ENCODE measurements around the gene ZC3H4.

DNA sequence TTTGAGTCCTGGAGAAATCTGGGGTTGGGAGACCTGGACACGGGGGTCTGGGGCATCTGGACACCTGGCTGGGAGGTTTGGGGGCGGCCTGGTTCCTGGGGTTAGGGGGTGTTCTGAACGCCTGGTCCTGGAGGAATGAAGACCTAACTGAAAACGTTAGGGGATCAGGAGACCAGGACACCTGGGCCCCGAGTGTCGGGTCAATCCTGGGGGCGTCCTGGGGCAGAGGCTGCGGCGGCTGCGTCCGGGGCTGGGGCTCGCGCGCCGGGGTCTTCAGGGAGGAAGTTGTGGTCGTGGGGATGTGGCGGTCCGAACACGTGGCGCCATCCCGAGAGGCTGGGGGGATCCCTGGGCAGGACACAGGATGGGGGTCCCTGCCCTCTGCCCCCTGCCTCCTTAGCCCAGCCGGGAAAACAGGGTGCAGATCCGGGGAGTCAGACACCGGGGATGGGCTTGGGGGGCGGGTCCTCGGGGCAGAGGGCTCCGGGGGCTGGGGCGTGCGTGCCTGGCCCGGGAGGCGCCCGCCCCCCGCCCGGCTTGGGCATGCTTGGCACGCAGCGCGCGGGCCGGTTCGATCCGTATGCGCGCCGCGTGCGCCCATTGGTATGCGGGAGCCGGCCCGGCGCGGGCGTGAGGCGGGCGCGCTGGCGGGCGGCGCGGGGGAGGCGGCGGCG lies 93.3 kb downstream of the ZC3H4 start:
- TF ChIP-seq, protein P1, sequence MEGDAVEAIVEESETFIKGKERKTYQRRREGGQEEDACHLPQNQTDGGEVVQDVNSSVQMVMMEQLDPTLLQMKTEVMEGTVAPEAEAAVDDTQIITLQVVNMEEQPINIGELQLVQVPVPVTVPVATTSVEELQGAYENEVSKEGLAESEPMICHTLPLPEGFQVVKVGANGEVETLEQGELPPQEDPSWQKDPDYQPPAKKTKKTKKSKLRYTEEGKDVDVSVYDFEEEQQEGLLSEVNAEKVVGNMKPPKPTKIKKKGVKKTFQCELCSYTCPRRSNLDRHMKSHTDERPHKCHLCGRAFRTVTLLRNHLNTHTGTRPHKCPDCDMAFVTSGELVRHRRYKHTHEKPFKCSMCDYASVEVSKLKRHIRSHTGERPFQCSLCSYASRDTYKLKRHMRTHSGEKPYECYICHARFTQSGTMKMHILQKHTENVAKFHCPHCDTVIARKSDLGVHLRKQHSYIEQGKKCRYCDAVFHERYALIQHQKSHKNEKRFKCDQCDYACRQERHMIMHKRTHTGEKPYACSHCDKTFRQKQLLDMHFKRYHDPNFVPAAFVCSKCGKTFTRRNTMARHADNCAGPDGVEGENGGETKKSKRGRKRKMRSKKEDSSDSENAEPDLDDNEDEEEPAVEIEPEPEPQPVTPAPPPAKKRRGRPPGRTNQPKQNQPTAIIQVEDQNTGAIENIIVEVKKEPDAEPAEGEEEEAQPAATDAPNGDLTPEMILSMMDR (IDR thresholded peaks at IDR 0.05; ENCODE audit: low read depth, low read length, missing input control), result no peak
- TF ChIP-seq, protein P2, sequence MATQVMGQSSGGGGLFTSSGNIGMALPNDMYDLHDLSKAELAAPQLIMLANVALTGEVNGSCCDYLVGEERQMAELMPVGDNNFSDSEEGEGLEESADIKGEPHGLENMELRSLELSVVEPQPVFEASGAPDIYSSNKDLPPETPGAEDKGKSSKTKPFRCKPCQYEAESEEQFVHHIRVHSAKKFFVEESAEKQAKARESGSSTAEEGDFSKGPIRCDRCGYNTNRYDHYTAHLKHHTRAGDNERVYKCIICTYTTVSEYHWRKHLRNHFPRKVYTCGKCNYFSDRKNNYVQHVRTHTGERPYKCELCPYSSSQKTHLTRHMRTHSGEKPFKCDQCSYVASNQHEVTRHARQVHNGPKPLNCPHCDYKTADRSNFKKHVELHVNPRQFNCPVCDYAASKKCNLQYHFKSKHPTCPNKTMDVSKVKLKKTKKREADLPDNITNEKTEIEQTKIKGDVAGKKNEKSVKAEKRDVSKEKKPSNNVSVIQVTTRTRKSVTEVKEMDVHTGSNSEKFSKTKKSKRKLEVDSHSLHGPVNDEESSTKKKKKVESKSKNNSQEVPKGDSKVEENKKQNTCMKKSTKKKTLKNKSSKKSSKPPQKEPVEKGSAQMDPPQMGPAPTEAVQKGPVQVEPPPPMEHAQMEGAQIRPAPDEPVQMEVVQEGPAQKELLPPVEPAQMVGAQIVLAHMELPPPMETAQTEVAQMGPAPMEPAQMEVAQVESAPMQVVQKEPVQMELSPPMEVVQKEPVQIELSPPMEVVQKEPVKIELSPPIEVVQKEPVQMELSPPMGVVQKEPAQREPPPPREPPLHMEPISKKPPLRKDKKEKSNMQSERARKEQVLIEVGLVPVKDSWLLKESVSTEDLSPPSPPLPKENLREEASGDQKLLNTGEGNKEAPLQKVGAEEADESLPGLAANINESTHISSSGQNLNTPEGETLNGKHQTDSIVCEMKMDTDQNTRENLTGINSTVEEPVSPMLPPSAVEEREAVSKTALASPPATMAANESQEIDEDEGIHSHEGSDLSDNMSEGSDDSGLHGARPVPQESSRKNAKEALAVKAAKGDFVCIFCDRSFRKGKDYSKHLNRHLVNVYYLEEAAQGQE (IDR thresholded peaks at IDR 0.05), result no peak
- no peak for TF ChIP-seq YY1 (IDR thresholded peaks at IDR 0.05)
- no peak for TF ChIP-seq TAF1 (conservative IDR thresholded peaks at IDR 0.05)
- no peak for TF ChIP-seq HNF4G (IDR thresholded peaks at IDR 0.05)
- TF ChIP-seq JUND (IDR thresholded peaks at IDR 0.05), result no peak
- no peak for TF ChIP-seq GABPA (IDR thresholded peaks at IDR 0.05 in 1 of 2, conservative IDR thresholded peaks at IDR 0.05 in 1 of 2)
- no peak for TF ChIP-seq RXRA (IDR thresholded peaks at IDR 0.05)
- TF ChIP-seq, protein P3, sequence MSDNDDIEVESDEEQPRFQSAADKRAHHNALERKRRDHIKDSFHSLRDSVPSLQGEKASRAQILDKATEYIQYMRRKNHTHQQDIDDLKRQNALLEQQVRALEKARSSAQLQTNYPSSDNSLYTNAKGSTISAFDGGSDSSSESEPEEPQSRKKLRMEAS (IDR thresholded peaks at IDR 0.05), result no peak
- TF ChIP-seq, protein P4, sequence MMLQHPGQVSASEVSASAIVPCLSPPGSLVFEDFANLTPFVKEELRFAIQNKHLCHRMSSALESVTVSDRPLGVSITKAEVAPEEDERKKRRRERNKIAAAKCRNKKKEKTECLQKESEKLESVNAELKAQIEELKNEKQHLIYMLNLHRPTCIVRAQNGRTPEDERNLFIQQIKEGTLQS (IDR thresholded peaks at IDR 0.05), result no peak
- TF ChIP-seq SP1 (IDR thresholded peaks at IDR 0.05), result no peak

All from liver (tissue), 3 donors.